Ascending aorta (tissue), 2 donors: ENCODE data around the gene KIDINS220. TPM values are rescaled to one million over a fixed set of nuclear protein-coding genes. Genes with fewer than 3 reads are reported as not detected.
A peak's percentile ranks its signal among the peaks of the same experiment; 100 is the strongest.

Source experiments
- DNase-seq, 2 donors: peaks; one replicate each; pipeline ENCODE4 v3.0.0-alpha.2; 2019; ENCODE audit warnings: low spot score in 2 of 2
- H3K27ac ChIP-seq, 2 donors: fragments of 200-600 bp; sonication (generic); one replicate each; pipeline ENCODE4 v1.5.1; 2016 to 2017; ENCODE audit warnings: mild to moderate bottlenecking in 1 of 2
- H3K27me3 ChIP-seq: fragments of 200-600 bp; sonication (generic); one replicate; pipeline ENCODE4 v1.5.1; 2017
- H3K36me3 ChIP-seq, 2 donors: fragments of 200-600 bp; sonication (generic); one replicate each; pipeline ENCODE4 v1.5.1; 2016
- H3K4me1 ChIP-seq, 2 donors: fragments of 200-600 bp; sonication (generic); one replicate each; pipeline ENCODE4 v1.5.1; 2016 to 2017; ENCODE audit warnings: mild to moderate bottlenecking in 1 of 2
- H3K4me3 ChIP-seq, 2 donors: fragments of 200-600 bp; sonication (generic); one replicate each; pipeline ENCODE4 v1.5.1; 2016 to 2017; ENCODE audit warnings: mild to moderate bottlenecking in 1 of 2
- H3K9me3 ChIP-seq, 2 donors: fragments of 200-600 bp; sonication (generic); one replicate each; pipeline ENCODE4 v1.5.1; 2016
- intact Hi-C: fragments of 100-400 bp; cut with DNase I; formaldehyde crosslinking; loops from one replicate; pipeline ENCODE4 v1.15.1; 2023
- total RNA-seq: library from RNA; depleted of rRNA; stranded (reverse); fragments of >200 nt; gene quantifications from one replicate; pipeline ENCODE4 v1.1.0, GENCODE V29; 2016
- TF ChIP-seq, protein P1 (sequence below), 3 experiments: fragments of 200-600 bp in 2 of 3; fragments of 450-650 bp in 1 of 3; sonication (generic) in 2 of 3; IDR thresholded peaks; one replicate each; pipeline ENCODE4 v1.5.1; 2016 to 2019; ENCODE audit warnings: antibody characterized with exemption in 3 of 3, mild to moderate bottlenecking in 1 of 3, moderate library complexity in 1 of 3

The KIDINS220 gene
- total RNA-seq, 1 donor from 2014 or later: 59.1 TPM

DNA sequence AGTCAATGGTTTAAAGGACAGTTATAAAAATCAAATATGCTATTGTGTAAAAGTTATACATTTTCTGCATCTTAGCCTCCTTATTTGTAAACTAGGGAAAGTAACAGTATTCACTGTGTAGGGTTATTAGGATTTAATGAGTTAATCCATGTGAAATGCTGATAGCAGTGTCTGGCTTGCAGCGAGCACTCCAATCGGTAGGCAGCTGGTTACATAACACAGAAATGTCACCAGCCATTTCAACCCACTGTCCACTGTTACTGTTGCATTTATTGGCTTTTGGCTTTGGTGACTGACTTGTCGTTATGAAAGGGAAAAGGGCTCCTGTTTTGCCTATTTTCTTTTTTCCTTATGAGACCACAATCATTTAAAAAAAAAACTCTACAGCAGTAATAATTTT, 116.7 kb downstream of the KIDINS220 start:
- H3K9me3 ChIP-seq: no peaks in the 10 kb centered on the region
- no peak overlapping the region for H3K4me3 ChIP-seq
- H3K27me3 ChIP-seq: no peaks in the 10 kb centered on the region
- DNase-seq: no peak
- H3K36me3 ChIP-seq: no peaks in the 10 kb centered on the region
- no peak overlapping the region for H3K27ac ChIP-seq
- no peaks in the 10 kb centered on the region for H3K4me1 ChIP-seq
- TF ChIP-seq, protein P1, sequence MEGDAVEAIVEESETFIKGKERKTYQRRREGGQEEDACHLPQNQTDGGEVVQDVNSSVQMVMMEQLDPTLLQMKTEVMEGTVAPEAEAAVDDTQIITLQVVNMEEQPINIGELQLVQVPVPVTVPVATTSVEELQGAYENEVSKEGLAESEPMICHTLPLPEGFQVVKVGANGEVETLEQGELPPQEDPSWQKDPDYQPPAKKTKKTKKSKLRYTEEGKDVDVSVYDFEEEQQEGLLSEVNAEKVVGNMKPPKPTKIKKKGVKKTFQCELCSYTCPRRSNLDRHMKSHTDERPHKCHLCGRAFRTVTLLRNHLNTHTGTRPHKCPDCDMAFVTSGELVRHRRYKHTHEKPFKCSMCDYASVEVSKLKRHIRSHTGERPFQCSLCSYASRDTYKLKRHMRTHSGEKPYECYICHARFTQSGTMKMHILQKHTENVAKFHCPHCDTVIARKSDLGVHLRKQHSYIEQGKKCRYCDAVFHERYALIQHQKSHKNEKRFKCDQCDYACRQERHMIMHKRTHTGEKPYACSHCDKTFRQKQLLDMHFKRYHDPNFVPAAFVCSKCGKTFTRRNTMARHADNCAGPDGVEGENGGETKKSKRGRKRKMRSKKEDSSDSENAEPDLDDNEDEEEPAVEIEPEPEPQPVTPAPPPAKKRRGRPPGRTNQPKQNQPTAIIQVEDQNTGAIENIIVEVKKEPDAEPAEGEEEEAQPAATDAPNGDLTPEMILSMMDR (IDR thresholded peaks at IDR 0.05): no peak
- intact Hi-C loops: no loop called here

- TF ChIP-seq, protein P1 (IDR thresholded peaks at IDR 0.05): no peak
- H3K27ac ChIP-seq: no peak overlapping the region
- intact Hi-C loops: no loop called here
- no peaks in the 10 kb centered on the region for H3K27me3 ChIP-seq
- no peak overlapping the region for H3K4me3 ChIP-seq
- no peaks in the 10 kb centered on the region for H3K9me3 ChIP-seq
- H3K36me3 ChIP-seq: no peaks in the 10 kb centered on the region
- DNase-seq: no peak
- no peaks in the 10 kb centered on the region for H3K4me1 ChIP-seq
Observed at GRCh38 chr2:8719528-8719927, 117.9 kb downstream of the KIDINS220 start.

GRCh38 chr2:8714971-8715370, 122.4 kb downstream of the KIDINS220 start:
- H3K27ac ChIP-seq: no peak overlapping the region
- no peak for DNase-seq
- H3K4me3 ChIP-seq: no peak overlapping the region
- no peaks in the 10 kb centered on the region for H3K9me3 ChIP-seq
- no peaks in the 10 kb centered on the region for H3K4me1 ChIP-seq
- no peaks in the 10 kb centered on the region for H3K27me3 ChIP-seq
- TF ChIP-seq, protein P1 (IDR thresholded peaks at IDR 0.05): no peak
- intact Hi-C loops: no loop called here
- no peaks in the 10 kb centered on the region for H3K36me3 ChIP-seq

GRCh38 chr2:8714283-8714682, 123.1 kb downstream of the KIDINS220 start:
- no peaks in the 10 kb centered on the region for H3K4me1 ChIP-seq
- TF ChIP-seq, protein P1 (IDR thresholded peaks at IDR 0.05): no peak
- DNase-seq: no peak
- peak overlapping the region; percentile 24 to 38 for H3K27ac ChIP-seq
- H3K4me3 ChIP-seq: no peak overlapping the region
- H3K36me3 ChIP-seq: no peaks in the 10 kb centered on the region
- no peaks in the 10 kb centered on the region for H3K27me3 ChIP-seq
- intact Hi-C loops: no loop called here
- H3K9me3 ChIP-seq: no peaks in the 10 kb centered on the region

- TF ChIP-seq, protein P1 (IDR thresholded peaks at IDR 0.05): no peak
- H3K4me3 ChIP-seq: no peak overlapping the region
- DNase-seq: no peak
- H3K36me3 ChIP-seq: no peaks in the 10 kb centered on the region
- H3K9me3 ChIP-seq: no peaks in the 10 kb centered on the region
- H3K27me3 ChIP-seq: no peaks in the 10 kb centered on the region
- H3K4me1 ChIP-seq: no peaks in the 10 kb centered on the region
- intact Hi-C loops: no loop called here
- H3K27ac ChIP-seq: no peak overlapping the region
Observed at GRCh38 chr2:8710951-8711350, 126.5 kb downstream of the KIDINS220 start.

- no peaks in the 10 kb centered on the region for H3K9me3 ChIP-seq
- no peak for DNase-seq
- H3K27ac ChIP-seq: no peak overlapping the region
- H3K27me3 ChIP-seq: no peaks in the 10 kb centered on the region
- no peaks in the 10 kb centered on the region for H3K36me3 ChIP-seq
- no peak overlapping the region for H3K4me3 ChIP-seq
- TF ChIP-seq, protein P1 (IDR thresholded peaks at IDR 0.05): no peak
- intact Hi-C loops: no loop called here
- H3K4me1 ChIP-seq: no peaks in the 10 kb centered on the region
Observed at GRCh38 chr2:8709611-8710010, 127.8 kb downstream of the KIDINS220 start.
